OCI-LY1 (cell line): ENCODE data around the gene PRKCA.

ENCODE experiments used
- H2AFZ ChIP-seq: fragments of 200-600 bp; sonication (generic), shearing (Covaris generic); 2 replicates; pipeline ENCODE4 v1.6.0; 2014; ENCODE audit warnings: antibody characterized with exemption, mild to moderate bottlenecking, low read length
- H3F3A ChIP-seq: fragments of 200-600 bp; sonication (generic), shearing (Covaris generic); 2 replicates; pipeline ENCODE4 v1.6.0; 2014; ENCODE audit warnings: mild to moderate bottlenecking, antibody characterized with exemption, low read length, moderate library complexity; ENCODE audit not compliant: insufficient read depth
- H3K27ac ChIP-seq: fragments of 200-600 bp; sonication (generic); 2 replicates; pipeline ENCODE4 v1.5.1; 2014; ENCODE audit warnings: low read length, mixed run types, mild to moderate bottlenecking, low read depth; ENCODE audit not compliant: poor library complexity, severe bottlenecking
- H3K27me3 ChIP-seq: fragments of 200-600 bp; sonication (generic); 2 replicates; pipeline ENCODE4 v1.6.0; 2014; ENCODE audit warnings: antibody characterized with exemption, mild to moderate bottlenecking, low read length, moderate library complexity; ENCODE audit not compliant: insufficient read depth
- H3K36me3 ChIP-seq: fragments of 200-600 bp; sonication (generic); 2 replicates; pipeline ENCODE4 v1.6.1; 2014; ENCODE audit warnings: mild to moderate bottlenecking, antibody characterized with exemption, low read length, moderate library complexity, mixed read lengths; ENCODE audit not compliant: insufficient read depth
- H3K4me1 ChIP-seq: fragments of 200-600 bp; sonication (generic); 2 replicates; pipeline ENCODE4 v1.5.1; 2014; ENCODE audit warnings: mild to moderate bottlenecking, low read length, moderate library complexity; ENCODE audit not compliant: insufficient read depth, severe bottlenecking
- H3K4me2 ChIP-seq: fragments of 200-600 bp; sonication (generic), shearing (Covaris generic); 2 replicates; pipeline ENCODE4 v1.6.1; 2014; ENCODE audit warnings: low read length
- H3K4me3 ChIP-seq: fragments of 200-600 bp; sonication (generic); 2 replicates; pipeline ENCODE4 v1.5.1; 2014; ENCODE audit warnings: low read length, low read depth, mild to moderate bottlenecking, mixed read lengths; ENCODE audit not compliant: poor library complexity, severe bottlenecking
- H3K79me2 ChIP-seq: fragments of 200-600 bp; shearing (Covaris generic); 2 replicates; pipeline ENCODE4 v1.6.1; 2016; ENCODE audit warnings: mixed run types, low read length, mixed read lengths; ENCODE audit not compliant: insufficient read depth
- H3K9ac ChIP-seq: fragments of 200-600 bp; sonication (generic), shearing (Covaris generic); 2 replicates; pipeline ENCODE4 v1.6.1; 2014; ENCODE audit warnings: mild to moderate bottlenecking, low read length, mixed read lengths
- H3K9me2 ChIP-seq: fragments of 200-600 bp; sonication (generic), shearing (Covaris generic); 2 replicates; pipeline ENCODE4 v1.6.1; 2014; ENCODE audit warnings: low read depth, mild to moderate bottlenecking, low read length, mixed read lengths
- H3K9me3 ChIP-seq: fragments of 200-600 bp; shearing (Covaris generic); 2 replicates; pipeline ENCODE4 v1.6.1; 2014; ENCODE audit warnings: low read length, mixed read lengths
- H4K20me1 ChIP-seq: fragments of 200-600 bp; sonication (generic), shearing (Covaris generic); 2 replicates; pipeline ENCODE4 v1.6.0; 2016; ENCODE audit warnings: mild to moderate bottlenecking, low read length; ENCODE audit not compliant: insufficient read depth
- EZH2 ChIP-seq: fragments of 200-600 bp; sonication (generic), shearing (Covaris generic); IDR thresholded peaks from 2 replicates; pipeline ENCODE4 v1.8.0; 2017; ENCODE audit warnings: borderline replicate concordance, mixed run types, mild to moderate bottlenecking, antibody characterized with exemption, low read length, moderate library complexity, mixed read lengths
- TF ChIP-seq, protein P1 (sequence below): fragments of 200-600 bp; sonication (generic), shearing (Covaris generic); IDR thresholded peaks from 2 replicates; pipeline ENCODE4 v1.5.1; 2017; ENCODE audit warnings: mild to moderate bottlenecking, antibody characterized with exemption, low read length, moderate library complexity, mixed read lengths

Gene PRKCA

DNA sequence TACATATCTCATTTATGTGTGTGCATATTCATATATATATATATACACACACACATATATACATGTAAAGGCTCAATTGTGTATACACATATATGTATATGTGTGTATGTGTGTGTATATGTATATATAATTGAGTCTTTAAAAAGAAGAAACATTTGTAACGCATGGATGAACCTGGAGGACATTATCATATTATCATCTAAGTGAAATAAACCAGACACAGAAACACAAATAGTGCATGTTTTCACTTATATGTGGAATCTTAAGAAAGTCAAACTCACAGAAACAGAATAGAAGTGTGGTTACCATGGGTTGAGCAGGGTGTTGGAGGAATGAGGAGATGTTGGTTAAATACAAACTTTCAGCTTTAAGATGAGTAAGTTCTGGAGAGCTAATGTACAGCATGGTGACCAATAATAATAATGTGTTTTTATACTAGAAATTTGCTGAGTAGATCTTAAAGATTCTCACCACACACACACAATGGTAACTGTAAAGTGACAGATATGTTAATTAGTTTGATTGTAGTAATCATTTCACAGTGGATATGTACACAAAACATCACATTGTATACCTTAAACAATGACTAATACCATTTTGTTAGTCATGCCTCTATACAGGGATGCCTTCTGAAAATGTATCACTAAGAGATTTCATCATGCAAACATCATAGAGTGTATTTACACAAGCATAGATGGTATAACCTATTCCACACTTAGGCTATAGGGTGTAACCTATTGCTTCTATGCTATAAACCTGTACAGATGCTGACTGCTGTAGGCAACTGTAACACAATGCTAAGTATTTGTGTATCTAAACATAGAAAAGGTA, 399.9 kb downstream of the PRKCA start:
- Histone ChIP-seq H3K4me1 (peaks cover 34% of the 10 kb centered on the region), H3K4me2 (no peak overlapping the region), H4K20me1 (no peaks in the 10 kb centered on the region), H3K27ac (no peak overlapping the region), H3K27me3 (no peaks in the 10 kb centered on the region), H3F3A (no peaks in the 10 kb centered on the region), H3K79me2 (no peaks in the 10 kb centered on the region), H3K36me3 (peaks cover 19% of the 10 kb centered on the region), H3K4me3 (no peak overlapping the region), H3K9me2 (no peaks in the 10 kb centered on the region), H3K9me3 (peaks cover 12% of the 10 kb centered on the region; the same call in 1 of the 2 replicates), H3K9ac (no peak overlapping the region), H2AFZ (no peak overlapping the region)
- no peak for TF ChIP-seq EZH2
- TF ChIP-seq, protein P1, sequence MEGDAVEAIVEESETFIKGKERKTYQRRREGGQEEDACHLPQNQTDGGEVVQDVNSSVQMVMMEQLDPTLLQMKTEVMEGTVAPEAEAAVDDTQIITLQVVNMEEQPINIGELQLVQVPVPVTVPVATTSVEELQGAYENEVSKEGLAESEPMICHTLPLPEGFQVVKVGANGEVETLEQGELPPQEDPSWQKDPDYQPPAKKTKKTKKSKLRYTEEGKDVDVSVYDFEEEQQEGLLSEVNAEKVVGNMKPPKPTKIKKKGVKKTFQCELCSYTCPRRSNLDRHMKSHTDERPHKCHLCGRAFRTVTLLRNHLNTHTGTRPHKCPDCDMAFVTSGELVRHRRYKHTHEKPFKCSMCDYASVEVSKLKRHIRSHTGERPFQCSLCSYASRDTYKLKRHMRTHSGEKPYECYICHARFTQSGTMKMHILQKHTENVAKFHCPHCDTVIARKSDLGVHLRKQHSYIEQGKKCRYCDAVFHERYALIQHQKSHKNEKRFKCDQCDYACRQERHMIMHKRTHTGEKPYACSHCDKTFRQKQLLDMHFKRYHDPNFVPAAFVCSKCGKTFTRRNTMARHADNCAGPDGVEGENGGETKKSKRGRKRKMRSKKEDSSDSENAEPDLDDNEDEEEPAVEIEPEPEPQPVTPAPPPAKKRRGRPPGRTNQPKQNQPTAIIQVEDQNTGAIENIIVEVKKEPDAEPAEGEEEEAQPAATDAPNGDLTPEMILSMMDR: no peak

DNA sequence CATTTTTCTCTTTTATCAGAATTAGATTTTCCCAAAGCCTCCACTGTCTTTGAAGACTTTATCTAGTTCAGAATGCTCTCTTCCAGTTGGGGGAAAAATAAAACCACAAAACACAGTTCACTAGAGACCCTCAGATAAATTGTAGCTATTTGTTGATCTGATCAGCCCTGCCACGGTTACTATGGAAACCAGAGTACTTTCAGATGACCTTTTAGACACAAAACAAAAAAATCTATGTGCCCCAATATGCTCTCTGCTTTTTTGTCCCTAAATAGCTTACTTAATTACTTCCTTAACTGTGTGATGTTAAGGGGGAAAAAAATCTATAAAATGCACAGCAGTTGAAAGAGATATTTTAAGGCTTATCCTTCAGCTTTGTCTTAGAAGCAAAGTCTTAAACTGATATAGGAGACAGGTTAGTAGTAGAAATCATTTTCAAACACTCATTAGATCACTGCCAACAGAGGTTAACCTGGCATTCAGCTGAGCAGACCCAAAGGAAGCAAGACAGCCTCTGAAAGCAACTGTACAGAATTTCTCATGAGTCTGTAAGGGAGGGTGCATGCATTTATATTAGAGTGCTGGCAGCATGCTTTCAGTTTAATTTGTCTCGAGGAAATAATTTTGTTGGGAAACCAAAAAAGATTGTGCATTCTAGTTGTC, 402.6 kb downstream of the PRKCA start:
- H4K20me1 ChIP-seq: no peaks in the 10 kb centered on the region
- H3K36me3 ChIP-seq: 0 out of 2 replicates have a peak, but pooled peaks cover under 1% of the 10 kb centered on the region
- H3K4me3 ChIP-seq: no peak overlapping the region
- peak overlapping the region; percentile 91 for H3K27ac ChIP-seq
- H3K4me2 ChIP-seq: peak overlapping the region; percentile 47; the same call in 1 of the 2 replicates
- no peaks in the 10 kb centered on the region for H3K27me3 ChIP-seq
- no peaks in the 10 kb centered on the region for H3F3A ChIP-seq
- peaks cover 36% of the 10 kb centered on the region for H3K4me1 ChIP-seq
- no peak overlapping the region for H2AFZ ChIP-seq
- H3K9ac ChIP-seq: peak overlapping the region; percentile 19; the same call in 1 of the 2 replicates
- H3K9me2 ChIP-seq: no peaks in the 10 kb centered on the region
- TF ChIP-seq, protein P1: no peak
- TF ChIP-seq EZH2: no peak
- 0 out of 2 replicates have a peak, but pooled peaks cover 4% of the 10 kb centered on the region for H3K9me3 ChIP-seq
- H3K79me2 ChIP-seq: no peaks in the 10 kb centered on the region

DNA sequence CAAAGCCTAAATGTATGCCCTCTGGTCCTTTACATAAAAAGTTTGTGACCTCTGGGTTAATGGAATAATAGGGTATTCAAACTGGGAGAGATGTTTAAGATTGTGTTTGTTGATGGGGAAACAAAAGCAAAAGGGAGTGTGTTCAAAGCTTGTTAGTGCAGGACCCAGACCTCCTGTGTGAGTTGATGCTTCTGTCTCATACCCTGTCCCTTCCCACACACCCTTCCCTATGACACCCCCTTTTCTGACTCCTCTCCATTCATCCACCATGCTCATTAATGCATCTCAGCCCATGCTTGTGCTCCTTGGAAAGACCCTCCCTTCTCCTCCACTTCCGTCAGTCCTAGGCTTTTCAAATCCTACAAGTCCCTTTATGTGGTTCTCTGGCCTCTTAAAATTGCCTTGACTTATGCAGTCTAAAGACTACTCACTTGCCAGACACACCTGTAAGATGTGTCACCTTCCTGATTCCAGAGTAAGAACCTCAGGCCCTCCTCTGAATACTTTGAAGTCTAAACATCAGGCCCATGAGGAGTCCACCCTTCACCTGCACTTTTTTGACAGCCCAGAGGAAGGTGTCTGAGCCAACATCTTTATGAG, 404.5 kb downstream of the PRKCA start:
- TF ChIP-seq, protein P1: no peak
- no peak for TF ChIP-seq EZH2
- H3F3A ChIP-seq: no peaks in the 10 kb centered on the region
- H3K27ac ChIP-seq: peak overlapping the region; percentile 91
- peaks cover 52% of the 10 kb centered on the region for H3K4me1 ChIP-seq
- no peak overlapping the region for H3K4me3 ChIP-seq
- H3K9me3 ChIP-seq: no peaks in the 10 kb centered on the region
- H3K79me2 ChIP-seq: no peaks in the 10 kb centered on the region
- H2AFZ ChIP-seq: no peak overlapping the region
- no peaks in the 10 kb centered on the region for H3K9me2 ChIP-seq
- no peaks in the 10 kb centered on the region for H3K27me3 ChIP-seq
- H3K9ac ChIP-seq: no peak overlapping the region
- H3K4me2 ChIP-seq: no peak overlapping the region; the same call in 1 of the 2 replicates
- H4K20me1 ChIP-seq: no peaks in the 10 kb centered on the region
- H3K36me3 ChIP-seq: no peaks in the 10 kb centered on the region
